Cardiac muscle cell (in vitro differentiated cells and primary cell): ENCODE results near the gene TBC1D13. TPM values are rescaled to one million over a fixed set of nuclear protein-coding genes. Genes with fewer than 3 reads are reported as not detected.
"Not testable (repeated sequence)": the region's sequence is repeated elsewhere in the genome, so short reads cannot be mapped to it uniquely, and the experiment has no call there.

Source experiments
- DNase-seq, 2 donors: peaks; one replicate each; pipeline versions ENCODE4 v3.0.0 to v3.0.0-alpha.2; 2010 to 2017; ENCODE audit warnings: low read depth in 1 of 2, low spot score in 1 of 2
- H3K27ac ChIP-seq: fragments of 200-600 bp; sonication (generic); 2 replicates; pipeline ENCODE4 v1.5.1; 2016
- H3K27me3 ChIP-seq: fragments of 200-600 bp; sonication (generic); 2 replicates; pipeline ENCODE4 v1.6.0; 2016; ENCODE audit warnings: control low read depth
- H3K36me3 ChIP-seq: fragments of 200-600 bp; sonication (generic); 2 replicates; pipeline ENCODE4 v1.5.1; 2016; ENCODE audit warnings: control low read depth
- H3K4me1 ChIP-seq: fragments of 200-600 bp; sonication (generic); 2 replicates; pipeline ENCODE4 v1.8.1; 2017; ENCODE audit warnings: low read depth, mild to moderate bottlenecking, mixed run types
- H3K4me3 ChIP-seq: fragments of 200-600 bp; sonication (generic); 2 replicates; pipeline ENCODE4 v1.5.1; 2016; ENCODE audit warnings: mild to moderate bottlenecking
- H3K9me3 ChIP-seq: fragments of 200-600 bp; sonication (generic); 2 replicates; pipeline ENCODE4 v1.5.1; 2017; ENCODE audit warnings: low read depth, mild to moderate bottlenecking, control low read depth
- polyA plus RNA-seq: library from polyadenylated mRNA; unstranded; fragments of >200 nt; fragmentation: Nextera tagmentation; extraction: Ambion mirVana; gene quantifications from 2 replicates; pipeline ENCODE4 v1.2.1, GENCODE V29; 2016
- total RNA-seq: library from RNA; depleted of rRNA; stranded (reverse); fragments of >200 nt; gene quantifications from 2 replicates; pipeline ENCODE4 v1.2.3, GENCODE V29; 2016
- TF ChIP-seq, protein P1 (sequence below): IDR thresholded peaks from 2 replicates; pipeline ENCODE4 v1.5.1; 2012; ENCODE audit warnings: low read depth, mild to moderate bottlenecking, low read length

TBC1D13 gene
- total and polyA plus RNA-seq, 2 experiments from 2014 or later: 24.6 to 39.4 TPM

DNA sequence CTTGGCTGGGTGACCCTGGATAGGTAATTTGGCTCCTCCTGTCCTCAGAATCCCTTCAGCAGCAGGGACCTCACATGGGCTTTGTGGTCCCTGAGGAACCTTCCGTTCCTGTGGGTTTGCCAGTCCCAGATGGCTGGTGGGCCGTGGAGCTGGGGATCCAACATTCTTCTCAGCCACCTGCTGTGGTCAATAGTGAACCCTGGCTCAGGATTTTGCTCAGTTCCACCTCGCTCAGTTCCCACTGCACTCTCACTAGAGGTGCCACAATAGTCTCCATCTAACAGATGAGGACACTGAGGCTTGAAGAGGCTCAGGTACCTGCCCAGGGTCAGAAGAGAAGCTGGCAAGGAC, 59.6 kb downstream of the TBC1D13 start:
- Histone ChIP-seq H3K4me1 (peaks cover 16% of the 10 kb centered on the region), H3K27ac (peak overlapping the region; percentile 85), H3K4me3 (no peak overlapping the region), H3K36me3 (no peaks in the 10 kb centered on the region), H3K9me3 (no peaks in the 10 kb centered on the region), H3K27me3 (no peaks in the 10 kb centered on the region)
- TF ChIP-seq, protein P1, sequence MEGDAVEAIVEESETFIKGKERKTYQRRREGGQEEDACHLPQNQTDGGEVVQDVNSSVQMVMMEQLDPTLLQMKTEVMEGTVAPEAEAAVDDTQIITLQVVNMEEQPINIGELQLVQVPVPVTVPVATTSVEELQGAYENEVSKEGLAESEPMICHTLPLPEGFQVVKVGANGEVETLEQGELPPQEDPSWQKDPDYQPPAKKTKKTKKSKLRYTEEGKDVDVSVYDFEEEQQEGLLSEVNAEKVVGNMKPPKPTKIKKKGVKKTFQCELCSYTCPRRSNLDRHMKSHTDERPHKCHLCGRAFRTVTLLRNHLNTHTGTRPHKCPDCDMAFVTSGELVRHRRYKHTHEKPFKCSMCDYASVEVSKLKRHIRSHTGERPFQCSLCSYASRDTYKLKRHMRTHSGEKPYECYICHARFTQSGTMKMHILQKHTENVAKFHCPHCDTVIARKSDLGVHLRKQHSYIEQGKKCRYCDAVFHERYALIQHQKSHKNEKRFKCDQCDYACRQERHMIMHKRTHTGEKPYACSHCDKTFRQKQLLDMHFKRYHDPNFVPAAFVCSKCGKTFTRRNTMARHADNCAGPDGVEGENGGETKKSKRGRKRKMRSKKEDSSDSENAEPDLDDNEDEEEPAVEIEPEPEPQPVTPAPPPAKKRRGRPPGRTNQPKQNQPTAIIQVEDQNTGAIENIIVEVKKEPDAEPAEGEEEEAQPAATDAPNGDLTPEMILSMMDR: no peak
- no peak for DNase-seq

DNA sequence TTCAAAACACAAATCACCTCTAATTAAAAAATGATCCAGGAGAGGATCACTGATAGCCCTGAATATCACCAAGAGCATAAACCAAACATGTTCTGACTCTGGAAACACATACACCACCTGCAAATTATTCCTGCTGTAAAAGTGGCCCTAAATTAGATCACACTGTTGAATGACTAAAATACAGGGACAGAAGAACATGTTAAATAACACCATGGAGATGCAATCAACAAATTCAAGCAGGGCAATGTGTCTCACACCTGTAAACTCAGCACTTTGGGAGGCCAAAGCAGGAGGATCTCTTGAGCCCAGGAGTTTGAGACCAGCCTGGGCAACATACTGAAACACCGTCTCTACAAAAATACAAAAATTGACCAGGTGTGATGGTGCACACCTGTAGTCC, 60.8 kb downstream of the TBC1D13 start:
- Histone ChIP-seq H3K27me3 (no peaks in the 10 kb centered on the region), H3K9me3 (no peaks in the 10 kb centered on the region), H3K4me3 (no peak overlapping the region), H3K27ac (no peak overlapping the region), H3K36me3 (no peaks in the 10 kb centered on the region), H3K4me1 (peaks cover 16% of the 10 kb centered on the region)
- TF ChIP-seq, protein P1: no peak
- DNase-seq: no peak

DNA sequence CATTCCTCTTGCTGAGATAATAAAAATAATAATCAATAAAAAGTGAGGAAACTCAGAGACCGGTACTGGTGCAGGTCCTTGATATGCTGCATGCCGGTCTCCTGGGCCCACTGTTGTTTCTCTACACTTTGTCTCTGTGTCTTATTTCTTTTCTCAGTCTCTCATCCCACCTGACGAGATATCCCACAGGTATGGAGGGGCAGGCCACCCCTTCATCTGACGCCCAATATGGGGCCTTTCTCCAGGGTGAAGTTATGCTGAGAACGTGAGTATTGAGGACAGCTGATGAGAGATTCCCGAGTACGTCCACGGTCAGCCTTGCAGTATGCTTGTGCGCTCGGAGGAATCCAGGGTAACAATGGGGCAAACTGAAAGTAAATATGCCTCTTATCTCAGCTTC, 64.0 kb downstream of the TBC1D13 start:
- H3K9me3 ChIP-seq: not testable (repeated sequence)

DNA sequence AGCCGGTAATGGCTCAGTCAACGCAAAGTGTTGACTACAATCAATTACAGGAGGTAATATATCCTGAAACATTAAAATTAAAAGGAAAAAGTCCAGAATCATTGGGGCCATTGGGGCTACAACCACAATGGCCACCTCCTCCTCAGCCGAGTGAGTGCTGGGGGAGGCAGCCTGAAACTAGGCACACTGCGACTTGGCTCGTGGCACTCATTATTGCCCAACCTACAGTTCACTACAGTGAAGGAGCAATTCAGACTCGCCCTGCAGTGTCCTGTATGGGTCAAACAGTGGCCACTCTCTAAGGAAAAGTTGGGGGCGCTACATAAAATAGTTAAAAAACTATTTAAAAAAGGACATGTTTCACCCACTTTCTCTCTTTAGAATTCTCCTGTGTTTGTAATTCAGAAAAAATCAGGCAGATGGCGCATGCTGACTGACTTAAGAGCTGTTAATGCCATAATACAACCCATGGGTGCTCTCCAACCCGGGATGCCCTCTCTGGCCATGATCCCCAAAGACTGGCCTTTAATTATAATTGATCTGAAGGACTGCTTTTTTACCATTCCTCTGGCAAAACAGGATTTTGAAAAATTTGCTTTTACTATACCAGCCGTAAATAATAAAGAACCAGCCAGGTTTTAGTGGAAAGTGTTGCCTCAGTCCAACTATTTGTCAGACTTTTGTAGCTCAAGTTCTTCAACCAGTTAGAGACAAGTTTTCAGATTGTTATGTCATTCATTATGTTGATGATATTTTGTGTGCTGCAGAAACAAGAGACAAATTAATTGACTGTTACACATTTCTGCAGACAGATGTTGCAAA, 64.9 kb downstream of the TBC1D13 start:
- H3K9me3 ChIP-seq, H3K27ac ChIP-seq, H3K4me1 ChIP-seq, H3K27me3 ChIP-seq, H3K36me3 ChIP-seq, H3K4me3 ChIP-seq: not testable (repeated sequence)
- DNase-seq: peak; percentile 35 to 65
- TF ChIP-seq, protein P1: peak; percentile 47

More for the DNA sequence above, 64.0 kb downstream of the TBC1D13 start:
- DNase-seq, H3K27ac ChIP-seq, H3K4me1 ChIP-seq, H3K27me3 ChIP-seq, H3K4me3 ChIP-seq, H3K36me3 ChIP-seq: not testable (repeated sequence)

DNA sequence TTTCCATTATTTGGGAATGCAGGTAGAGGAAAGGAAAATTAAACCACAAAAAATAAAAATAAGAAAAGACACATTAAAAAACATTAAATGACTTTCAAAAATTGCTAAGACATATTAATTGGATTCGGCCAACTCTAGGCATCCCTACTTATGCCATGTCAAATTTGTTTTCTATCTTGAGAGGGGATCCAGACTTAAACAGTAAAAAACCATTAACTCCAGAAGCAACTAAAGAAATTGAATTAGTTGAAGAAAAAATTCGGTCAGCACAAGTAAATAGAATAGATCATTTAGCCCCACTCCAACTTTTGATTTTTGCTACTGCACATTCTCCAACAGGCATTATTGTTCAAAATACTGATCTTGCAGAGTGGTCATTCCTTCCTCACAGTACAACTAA, 65.6 kb downstream of the TBC1D13 start:
- H3K4me3 ChIP-seq, DNase-seq, H3K27ac ChIP-seq, H3K4me1 ChIP-seq, H3K36me3 ChIP-seq, H3K27me3 ChIP-seq, H3K9me3 ChIP-seq: not testable (repeated sequence)

DNA sequence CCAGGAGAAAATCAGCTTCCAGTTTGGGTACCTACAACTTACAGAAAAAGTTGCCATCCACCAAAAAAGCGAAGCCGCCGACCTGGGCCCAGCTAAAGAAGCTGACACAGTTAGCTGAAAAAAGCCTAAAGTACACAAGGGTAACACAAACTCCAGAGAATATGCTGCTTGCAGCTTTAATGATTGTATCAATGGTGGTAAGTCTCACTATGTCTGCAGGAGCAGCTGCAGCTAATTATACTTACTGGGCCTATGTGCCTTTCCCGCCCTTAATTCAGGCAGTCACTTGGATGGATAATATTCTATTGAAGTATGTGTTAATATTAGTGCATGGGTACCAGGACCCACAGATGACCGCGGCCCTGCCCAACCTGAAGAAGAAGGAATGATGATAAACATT, 67.4 kb downstream of the TBC1D13 start:
- H3K36me3 ChIP-seq, DNase-seq, H3K27me3 ChIP-seq, H3K9me3 ChIP-seq, H3K4me3 ChIP-seq, H3K4me1 ChIP-seq, H3K27ac ChIP-seq: not testable (repeated sequence)

DNA sequence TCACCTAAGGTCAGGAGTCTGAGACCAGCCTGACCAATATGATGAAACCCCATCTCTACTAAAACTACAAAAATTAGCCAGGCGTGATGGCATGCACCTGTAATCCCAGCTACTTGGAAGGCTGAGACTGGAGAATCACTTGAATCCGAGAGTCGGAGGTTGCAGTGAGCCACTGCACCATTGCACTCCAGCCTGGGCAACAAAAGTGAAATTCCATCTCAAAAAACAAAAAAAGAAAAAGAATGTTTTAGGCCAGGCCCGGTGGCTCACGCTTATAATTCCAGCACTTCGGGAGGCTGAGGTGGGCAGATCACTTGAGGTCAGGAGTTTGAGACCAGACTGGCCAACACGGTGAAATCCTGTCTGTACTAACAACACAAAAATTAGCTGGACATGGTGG, 71.4 kb downstream of the TBC1D13 start:
- H3K4me3 ChIP-seq, DNase-seq, H3K4me1 ChIP-seq, H3K27ac ChIP-seq, H3K27me3 ChIP-seq, H3K9me3 ChIP-seq, H3K36me3 ChIP-seq: not testable (repeated sequence)

Other genes starting within 250 kb of the TBC1D13 start
- gene SPTAN1, start 234.7 kb upstream of the TBC1D13 start, total RNA-seq: 207 and 227 TPM in 2 replicates
- gene SPTAN1, start 234.7 kb upstream of the TBC1D13 start, polyA plus RNA-seq: 118 TPM in 2 replicates
- 77.2 and 94.9 TPM in 2 replicates for gene DYNC2I2, start 130.4 kb upstream of the TBC1D13 start, total RNA-seq
- gene DYNC2I2, start 130.4 kb upstream of the TBC1D13 start, polyA plus RNA-seq: 81.7 and 119 TPM in 2 replicates
- gene SET, start 98.0 kb upstream of the TBC1D13 start, total RNA-seq: 335 and 481 TPM in 2 replicates
- 227 and 262 TPM in 2 replicates for gene SET, start 98.0 kb upstream of the TBC1D13 start, polyA plus RNA-seq
- gene PKN3, start 84.8 kb upstream of the TBC1D13 start, total RNA-seq: 13.8 and 17.9 TPM in 2 replicates
- gene PKN3, start 84.8 kb upstream of the TBC1D13 start, polyA plus RNA-seq: 13.4 and 13.5 TPM in 2 replicates
- 58.7 and 87.1 TPM in 2 replicates for gene ZDHHC12, start 63.1 kb upstream of the TBC1D13 start, total RNA-seq
- 47.4 and 68.3 TPM in 2 replicates for gene ZDHHC12, start 63.1 kb upstream of the TBC1D13 start, polyA plus RNA-seq
- 89.6 and 94.1 TPM in 2 replicates for gene ZER1, start 15.3 kb upstream of the TBC1D13 start, total RNA-seq
- 74.1 and 84.7 TPM in 2 replicates for gene ZER1, start 15.3 kb upstream of the TBC1D13 start, polyA plus RNA-seq
- gene ENDOG, start 31.2 kb downstream of the TBC1D13 start, total RNA-seq: 93.3 and 136 TPM in 2 replicates
- 177 and 209 TPM in 2 replicates for gene ENDOG, start 31.2 kb downstream of the TBC1D13 start, polyA plus RNA-seq
- gene SPOUT1, start 42.5 kb downstream of the TBC1D13 start, total RNA-seq: 20.2 and 24.2 TPM in 2 replicates
- gene SPOUT1, start 42.5 kb downstream of the TBC1D13 start, polyA plus RNA-seq: 32.1 and 52.1 TPM in 2 replicates
- 23.3 and 25.0 TPM in 2 replicates for gene KYAT1, start 94.7 kb downstream of the TBC1D13 start, total RNA-seq
- gene KYAT1, start 94.7 kb downstream of the TBC1D13 start, polyA plus RNA-seq: 21.8 and 36.9 TPM in 2 replicates
- 48.1 and 55.8 TPM in 2 replicates for gene LRRC8A, start 94.9 kb downstream of the TBC1D13 start, total RNA-seq
- gene LRRC8A, start 94.9 kb downstream of the TBC1D13 start, polyA plus RNA-seq: 28.6 and 31.6 TPM in 2 replicates
- gene PHYHD1, start 133.7 kb downstream of the TBC1D13 start, total RNA-seq: 25.3 and 36.6 TPM in 2 replicates
- gene PHYHD1, start 133.7 kb downstream of the TBC1D13 start, polyA plus RNA-seq: 40.8 and 43.8 TPM in 2 replicates
- 21.0 and 32.2 TPM in 2 replicates for gene DOLK, start 160.3 kb downstream of the TBC1D13 start, total RNA-seq
- 33.3 and 37.1 TPM in 2 replicates for gene DOLK, start 160.3 kb downstream of the TBC1D13 start, polyA plus RNA-seq
- 50.8 and 52.0 TPM in 2 replicates for gene NUP188, start 160.4 kb downstream of the TBC1D13 start, total RNA-seq
- 35.8 and 38.9 TPM in 2 replicates for gene NUP188, start 160.4 kb downstream of the TBC1D13 start, polyA plus RNA-seq
- 132 and 203 TPM in 2 replicates for gene SH3GLB2, start 241.1 kb downstream of the TBC1D13 start, total RNA-seq
- gene SH3GLB2, start 241.1 kb downstream of the TBC1D13 start, polyA plus RNA-seq: 182 and 187 TPM in 2 replicates
- gene MIGA2, start 249.4 kb downstream of the TBC1D13 start, total RNA-seq: 65.8 and 69.8 TPM in 2 replicates
- 44.7 and 48.7 TPM in 2 replicates for gene MIGA2, start 249.4 kb downstream of the TBC1D13 start, polyA plus RNA-seq